ENCODE data around the gene RDH8. TPM values are rescaled to one million over a fixed set of nuclear protein-coding genes. Genes with fewer than 3 reads are reported as not detected.
A peak's percentile ranks its signal among the peaks of the same experiment; 100 is the strongest.

RDH8 gene
- total RNA-seq, 1 donor from 2014 or later = not detected

GRCh38 chr19:9986787-9987281 lies 26.4 kb upstream of the RDH8 start:
- intact Hi-C loops (cut with DNase I) = no loop called here
- ATAC-seq (peak; percentile 58), DNase-seq (no peak)
- Histone ChIP-seq H3K27ac (peak overlapping the region; percentile 47), H3K9me3 (no peaks in the 10 kb centered on the region), H3K27me3 (no peaks in the 10 kb centered on the region), H3K36me3 (no peaks in the 10 kb centered on the region), H3K4me3 (no peak overlapping the region), H3K4me1 (no peaks in the 10 kb centered on the region)
- TF ChIP-seq, protein P1, sequence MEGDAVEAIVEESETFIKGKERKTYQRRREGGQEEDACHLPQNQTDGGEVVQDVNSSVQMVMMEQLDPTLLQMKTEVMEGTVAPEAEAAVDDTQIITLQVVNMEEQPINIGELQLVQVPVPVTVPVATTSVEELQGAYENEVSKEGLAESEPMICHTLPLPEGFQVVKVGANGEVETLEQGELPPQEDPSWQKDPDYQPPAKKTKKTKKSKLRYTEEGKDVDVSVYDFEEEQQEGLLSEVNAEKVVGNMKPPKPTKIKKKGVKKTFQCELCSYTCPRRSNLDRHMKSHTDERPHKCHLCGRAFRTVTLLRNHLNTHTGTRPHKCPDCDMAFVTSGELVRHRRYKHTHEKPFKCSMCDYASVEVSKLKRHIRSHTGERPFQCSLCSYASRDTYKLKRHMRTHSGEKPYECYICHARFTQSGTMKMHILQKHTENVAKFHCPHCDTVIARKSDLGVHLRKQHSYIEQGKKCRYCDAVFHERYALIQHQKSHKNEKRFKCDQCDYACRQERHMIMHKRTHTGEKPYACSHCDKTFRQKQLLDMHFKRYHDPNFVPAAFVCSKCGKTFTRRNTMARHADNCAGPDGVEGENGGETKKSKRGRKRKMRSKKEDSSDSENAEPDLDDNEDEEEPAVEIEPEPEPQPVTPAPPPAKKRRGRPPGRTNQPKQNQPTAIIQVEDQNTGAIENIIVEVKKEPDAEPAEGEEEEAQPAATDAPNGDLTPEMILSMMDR (IDR thresholded peaks at IDR 0.05) = no peak

DNA sequence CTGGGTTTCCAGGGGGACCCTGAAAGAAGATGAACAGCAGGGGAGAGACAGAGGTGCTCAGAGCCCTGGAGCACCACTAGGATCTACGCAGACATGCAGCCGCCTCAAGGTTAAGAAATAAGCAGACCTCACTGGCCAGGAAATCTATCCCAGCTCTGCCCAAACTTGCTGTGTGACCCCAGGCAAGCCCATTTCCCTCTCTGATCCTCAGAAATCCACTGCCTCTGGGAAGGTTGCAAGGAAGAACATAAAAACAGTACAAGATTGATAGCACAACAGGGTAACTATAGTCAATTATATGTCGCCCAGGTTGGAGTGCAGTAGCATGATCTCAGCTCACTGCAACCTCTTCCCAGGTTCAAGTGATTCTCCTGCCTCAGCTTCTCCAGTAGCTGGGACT lies 23.8 kb upstream of the RDH8 start:
- DNase-seq (no peak), ATAC-seq (no peak)
- intact Hi-C loops (cut with DNase I) = no loop called here
- no peaks in the 10 kb centered on the region for H3K27me3 ChIP-seq
- no peaks in the 10 kb centered on the region for H3K36me3 ChIP-seq
- no peak overlapping the region for H3K27ac ChIP-seq
- TF ChIP-seq, protein P1 (IDR thresholded peaks at IDR 0.05) = no peak
- no peaks in the 10 kb centered on the region for H3K9me3 ChIP-seq
- no peaks in the 10 kb centered on the region for H3K4me1 ChIP-seq
- no peak overlapping the region for H3K4me3 ChIP-seq

- intact Hi-C loops (cut with DNase I) = no loop called here
- Histone ChIP-seq H3K27me3 (no peaks in the 10 kb centered on the region), H3K9me3 (no peaks in the 10 kb centered on the region), H3K36me3 (no peaks in the 10 kb centered on the region), H3K27ac (no peak overlapping the region), H3K4me1 (no peaks in the 10 kb centered on the region), H3K4me3 (no peak overlapping the region)
- TF ChIP-seq, protein P1 (IDR thresholded peaks at IDR 0.05) = no peak
- ATAC-seq = no peak
- DNase-seq = no peak
These were observed 21.7 kb upstream of the RDH8 start for GRCh38 chr19:9991425-9992191.

GRCh38 chr19:9995084-9995483 lies 18.2 kb upstream of the RDH8 start:
- H3K4me3 ChIP-seq = no peak overlapping the region
- intact Hi-C loops (cut with DNase I) = no loop called here
- H3K4me1 ChIP-seq = no peaks in the 10 kb centered on the region
- H3K36me3 ChIP-seq = no peaks in the 10 kb centered on the region
- H3K27me3 ChIP-seq = no peaks in the 10 kb centered on the region
- TF ChIP-seq, protein P1 (IDR thresholded peaks at IDR 0.05) = no peak
- no peak overlapping the region for H3K27ac ChIP-seq
- ATAC-seq (no peak), DNase-seq (no peak)
- H3K9me3 ChIP-seq = no peaks in the 10 kb centered on the region

GRCh38 chr19:9995999-9996398 lies 17.3 kb upstream of the RDH8 start:
- TF ChIP-seq, protein P1 (IDR thresholded peaks at IDR 0.05) = no peak
- intact Hi-C loops (cut with DNase I) = no loop called here
- DNase-seq (no peak), ATAC-seq (no peak)
- H3K4me1 ChIP-seq = no peaks in the 10 kb centered on the region
- H3K36me3 ChIP-seq = no peaks in the 10 kb centered on the region
- H3K27ac ChIP-seq = no peak overlapping the region
- H3K4me3 ChIP-seq = no peak overlapping the region
- no peaks in the 10 kb centered on the region for H3K9me3 ChIP-seq
- no peaks in the 10 kb centered on the region for H3K27me3 ChIP-seq
